22Rv1 (cell line): ENCODE results near the gene THOC5.

Experiments used
- H3K27ac ChIP-seq: fragments of 450-650 bp; 2 replicates; pipeline ENCODE4 v1.5.1; 2017
- ZFX ChIP-seq: fragments of 450-650 bp; IDR thresholded peaks from 2 replicates; pipeline ENCODE4 v1.6.1; 2017; ENCODE audit warnings: antibody characterized with exemption, borderline replicate concordance
- TF ChIP-seq, protein P1 (sequence below): fragments of 450-650 bp; IDR thresholded peaks from 2 replicates; pipeline ENCODE4 v1.5.1; 2017; ENCODE audit warnings: mild to moderate bottlenecking

THOC5 gene

DNA sequence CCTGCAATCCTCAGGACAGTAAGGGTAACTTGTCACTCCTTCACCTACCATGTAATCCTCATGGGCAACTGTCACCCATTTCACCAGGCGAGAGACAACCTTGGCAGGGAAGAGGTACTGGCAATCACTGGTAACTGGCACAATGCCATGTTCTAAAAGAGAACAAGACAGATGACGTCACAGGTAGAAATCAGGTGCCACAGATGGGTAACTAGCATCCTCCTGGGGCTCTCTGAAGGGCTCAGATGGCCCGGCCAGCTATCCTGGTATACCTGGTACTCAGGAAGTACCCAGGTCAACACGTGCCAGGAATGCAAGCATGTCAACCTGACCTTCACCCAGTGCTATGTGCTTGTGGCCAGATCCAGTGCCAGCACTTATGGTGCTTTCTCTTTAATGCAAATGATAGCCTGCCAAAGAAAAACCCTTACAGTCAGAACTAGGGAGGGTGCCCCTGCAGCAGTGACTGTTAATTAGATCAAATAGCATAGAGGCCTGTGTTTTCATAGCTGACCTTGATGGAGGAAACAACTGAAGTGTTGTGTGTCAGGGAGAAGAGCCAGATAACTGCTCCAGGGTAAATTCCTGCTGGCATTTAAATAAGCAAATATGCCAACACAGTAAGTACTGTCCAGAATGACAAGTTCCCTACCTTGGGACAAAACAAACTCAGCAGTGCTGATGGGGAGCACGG lies 36.2 kb downstream of the THOC5 start:
- peak overlapping the region; percentile 79 for H3K27ac ChIP-seq
- TF ChIP-seq, protein P1, sequence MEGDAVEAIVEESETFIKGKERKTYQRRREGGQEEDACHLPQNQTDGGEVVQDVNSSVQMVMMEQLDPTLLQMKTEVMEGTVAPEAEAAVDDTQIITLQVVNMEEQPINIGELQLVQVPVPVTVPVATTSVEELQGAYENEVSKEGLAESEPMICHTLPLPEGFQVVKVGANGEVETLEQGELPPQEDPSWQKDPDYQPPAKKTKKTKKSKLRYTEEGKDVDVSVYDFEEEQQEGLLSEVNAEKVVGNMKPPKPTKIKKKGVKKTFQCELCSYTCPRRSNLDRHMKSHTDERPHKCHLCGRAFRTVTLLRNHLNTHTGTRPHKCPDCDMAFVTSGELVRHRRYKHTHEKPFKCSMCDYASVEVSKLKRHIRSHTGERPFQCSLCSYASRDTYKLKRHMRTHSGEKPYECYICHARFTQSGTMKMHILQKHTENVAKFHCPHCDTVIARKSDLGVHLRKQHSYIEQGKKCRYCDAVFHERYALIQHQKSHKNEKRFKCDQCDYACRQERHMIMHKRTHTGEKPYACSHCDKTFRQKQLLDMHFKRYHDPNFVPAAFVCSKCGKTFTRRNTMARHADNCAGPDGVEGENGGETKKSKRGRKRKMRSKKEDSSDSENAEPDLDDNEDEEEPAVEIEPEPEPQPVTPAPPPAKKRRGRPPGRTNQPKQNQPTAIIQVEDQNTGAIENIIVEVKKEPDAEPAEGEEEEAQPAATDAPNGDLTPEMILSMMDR = no peak
- no peak for TF ChIP-seq ZFX

DNA sequence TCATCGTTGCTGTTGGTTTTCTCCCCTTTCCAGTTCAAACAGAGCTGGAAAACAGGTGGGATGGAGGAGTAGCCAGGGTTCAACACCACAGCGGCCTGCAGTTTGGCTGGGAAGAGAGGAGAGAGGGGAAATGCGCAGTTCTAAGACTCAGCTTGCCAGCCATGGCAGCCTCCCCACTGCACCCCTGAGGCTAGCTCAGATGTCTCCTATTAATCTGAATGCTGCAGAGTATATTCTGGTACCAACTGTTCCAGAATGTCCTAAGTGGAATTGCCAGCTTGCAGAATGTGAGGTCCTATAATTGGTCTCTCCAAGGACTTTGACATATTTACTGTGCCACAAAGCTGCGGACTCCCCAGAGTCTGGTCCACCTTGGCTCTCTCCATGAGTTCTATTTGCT lies 41.5 kb downstream of the THOC5 start:
- no peak overlapping the region for H3K27ac ChIP-seq
- TF ChIP-seq ZFX = no peak
- TF ChIP-seq, protein P1 = no peak

DNA sequence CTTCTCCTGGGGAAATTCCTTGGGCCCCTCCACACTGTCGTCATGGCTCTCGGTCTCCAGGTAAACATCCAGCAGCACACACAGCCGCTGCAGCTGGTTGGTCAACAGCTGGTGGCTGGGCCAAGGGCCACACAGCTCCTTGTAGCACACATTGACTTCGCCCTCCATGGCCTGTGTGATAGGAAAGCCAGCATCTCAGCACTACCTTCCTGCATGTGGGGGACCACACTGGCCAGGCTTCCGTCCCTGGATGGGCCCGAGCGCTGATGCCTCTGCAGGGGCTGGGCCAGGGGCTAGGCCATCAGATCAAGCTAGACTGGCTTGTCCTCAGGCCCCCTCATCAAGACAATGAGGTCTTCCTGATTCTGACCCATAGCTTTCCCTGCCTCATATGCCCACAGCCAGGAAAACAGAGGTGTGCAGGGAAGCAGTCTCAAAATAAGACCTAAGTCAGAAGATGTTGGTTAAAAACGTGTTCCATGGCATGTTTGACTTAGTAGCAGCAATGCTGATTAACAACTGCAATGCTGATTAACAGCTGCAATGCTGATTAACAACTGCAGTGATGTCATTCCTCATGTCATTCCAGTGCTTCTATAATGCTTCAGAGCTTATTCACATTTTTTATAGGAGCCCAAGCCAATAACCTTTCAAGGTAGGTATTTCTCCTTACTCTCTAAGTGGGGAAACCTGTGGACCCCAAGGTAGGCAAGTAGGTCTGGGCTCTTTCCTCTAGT lies 42.3 kb downstream of the THOC5 start:
- TF ChIP-seq ZFX = no peak
- TF ChIP-seq, protein P1 = no peak
- H3K27ac ChIP-seq = no peak overlapping the region

DNA sequence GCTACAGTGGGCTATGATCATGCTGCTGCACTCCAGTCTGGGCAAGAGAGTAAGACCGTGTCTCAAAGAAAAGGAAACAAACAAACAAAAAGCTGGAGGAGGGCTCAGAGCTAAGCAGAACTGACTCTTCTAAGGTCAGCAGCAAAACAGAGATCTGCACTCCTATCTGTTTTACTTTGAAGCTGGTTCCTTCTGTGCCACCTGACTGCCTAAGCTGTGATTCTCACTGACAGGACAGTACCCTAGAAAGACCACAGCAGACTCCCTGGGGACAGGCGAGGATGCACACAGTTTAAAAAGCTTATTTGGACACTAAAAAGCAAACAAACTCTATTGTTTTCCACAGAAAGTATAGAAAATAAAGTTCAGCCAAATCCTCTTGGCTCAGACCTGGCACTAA lies 43.0 kb downstream of the THOC5 start:
- no peak for TF ChIP-seq ZFX
- TF ChIP-seq, protein P1 = no peak
- H3K27ac ChIP-seq = no peak overlapping the region

- H3K27ac ChIP-seq = no peak overlapping the region
- no peak for TF ChIP-seq ZFX
- TF ChIP-seq, protein P1 = no peak
Measured at GRCh38 chr22:29509815-29510214, 43.7 kb downstream of the THOC5 start.

DNA sequence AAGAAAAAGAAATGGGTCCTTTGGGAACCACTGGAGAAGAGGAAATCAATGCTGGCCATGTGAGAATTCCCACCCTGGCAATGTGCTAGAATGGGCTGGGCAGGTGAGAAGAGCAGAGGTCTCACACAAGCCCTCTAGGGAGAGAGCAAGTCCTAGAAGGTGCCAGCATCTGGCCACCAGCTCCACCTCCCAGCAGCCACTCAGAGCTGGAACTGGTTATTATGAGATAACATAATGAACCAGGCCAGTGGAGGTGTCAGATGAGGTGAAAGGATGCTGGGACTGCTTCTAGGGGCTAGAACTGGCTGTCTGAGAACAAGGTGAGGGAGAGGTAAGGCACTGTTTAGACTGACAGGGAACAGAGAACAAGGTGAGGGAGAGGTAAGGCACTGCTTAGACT lies 44.3 kb downstream of the THOC5 start:
- TF ChIP-seq, protein P1 = no peak
- no peak for TF ChIP-seq ZFX
- no peak overlapping the region for H3K27ac ChIP-seq

DNA sequence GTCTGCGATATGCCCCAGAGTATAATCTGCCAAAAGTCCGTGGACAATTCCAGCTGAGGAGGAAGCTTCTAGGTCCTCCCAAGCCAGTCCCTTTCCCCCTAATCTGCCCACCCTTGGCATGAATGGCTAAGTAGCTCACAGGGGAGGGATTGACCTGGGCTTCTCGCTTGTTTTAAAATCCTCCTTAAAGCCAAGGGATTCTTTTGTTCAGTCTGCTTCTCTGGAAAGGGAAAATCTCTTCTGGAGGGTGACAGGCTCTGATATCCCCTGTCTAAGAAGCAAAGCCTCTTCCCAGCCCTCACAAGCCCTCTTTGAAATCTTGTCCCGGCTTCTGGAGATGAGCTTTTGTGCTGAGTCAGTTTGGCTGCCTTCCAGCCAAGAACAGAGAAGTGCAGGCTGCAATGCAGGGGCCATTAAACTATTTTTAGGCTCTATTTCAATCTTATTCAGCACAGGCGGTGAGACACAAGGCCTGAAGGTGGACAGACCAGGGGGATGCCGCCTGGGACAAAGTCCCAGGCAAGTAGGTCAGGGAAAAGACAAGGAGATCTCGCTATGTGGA lies 49.7 kb downstream of the THOC5 start:
- no peak for TF ChIP-seq ZFX
- TF ChIP-seq, protein P1 = no peak
- peak overlapping the region; percentile 22; the same call in 1 of the 2 replicates for H3K27ac ChIP-seq
